SH-SY5Y (cell line): ENCODE results near the gene CYB5R2.

ENCODE experiments used
- GATA2 ChIP-seq: IDR thresholded peaks from 2 replicates; pipeline ENCODE4 v1.6.1; 2011; ENCODE audit warnings: mild to moderate bottlenecking, low read depth, low read length
- GATA3 ChIP-seq: IDR thresholded peaks from 2 replicates; pipeline ENCODE4 v1.6.1; 2011; ENCODE audit warnings: low read depth, mild to moderate bottlenecking, low read length, moderate library complexity

GRCh38 chr11:7640816-7641215, 32.5 kb downstream of the CYB5R2 start:
- TF ChIP-seq GATA2 (no peak), GATA3 (no peak)
